ENCODE results near the gene SYT17. TPM values are rescaled to one million over a fixed set of nuclear protein-coding genes. Genes with fewer than 3 reads are reported as not detected.
A peak's percentile ranks its signal among the peaks of the same experiment; 100 is the strongest.

SYT17 gene
- total and polyA plus RNA-seq, 12 donors, result 0.20 to 1.3 (median 0.59) TPM

GRCh38 chr16:19172098-19172780 is 4.2 kb downstream of the SYT17 start:
- Histone ChIP-seq H3K27ac (no peak overlapping the region), H3K9me3 (no peaks in the 10 kb centered on the region), H3K36me3 (peaks cover 0 to 4% (median 0%) of the 10 kb centered on the region in 9 donors), H3K4me3 (no peak overlapping the region), H3K4me1 (peaks cover 0 to 22% (median 15%) of the 10 kb centered on the region in 9 donors), H3K27me3 (peaks cover 0 to 43% (median 24%) of the 10 kb centered on the region in 7 donors)
- intact Hi-C loops (cut with DNase I), result loop anchor here in 2 of 10 donors (10.0 kb wide), 2 partner anchors 57 to 203 kb away; partner anchors contain the start of gene ITPRIPL2 (in 1 of the 2)
- ATAC-seq (no peak), DNase-seq (no peak)
- TF ChIP-seq CTCF (IDR thresholded peaks at IDR 0.05), result no peak
- WGBS, 2 donors, result 80 to 86% methylated on average over 12 of the region's 12 CpGs

- no peak overlapping the region for H3K27ac ChIP-seq
- H3K36me3 ChIP-seq, result peaks cover 0 to 4% (median 0%) of the 10 kb centered on the region in 9 donors
- 72 to 77% methylated on average over 8 of the region's 8 CpGs for WGBS, 2 donors
- no peak overlapping the region for H3K4me3 ChIP-seq
- ATAC-seq (no peak), DNase-seq (no peak)
- TF ChIP-seq CTCF (IDR thresholded peaks at IDR 0.05), result no peak
- intact Hi-C loops (cut with DNase I), result loop anchor here in 2 of 10 donors (10.0 kb wide), 2 partner anchors 58 to 202 kb away; partner anchors contain the start of gene ITPRIPL2 (in 1 of the 2)
- no peaks in the 10 kb centered on the region for H3K9me3 ChIP-seq
- H3K4me1 ChIP-seq, result peaks cover 0 to 14% (median 9%) of the 10 kb centered on the region in 9 donors
- peaks cover 0 to 34% (median 18%) of the 10 kb centered on the region in 7 donors for H3K27me3 ChIP-seq
These were observed 5.0 kb downstream of the SYT17 start for GRCh38 chr16:19173059-19173458.

GRCh38 chr16:19173649-19174383 is 5.8 kb downstream of the SYT17 start:
- Histone ChIP-seq H3K4me3 (no peak overlapping the region), H3K27me3 (peaks cover 0 to 27% (median 10%) of the 10 kb centered on the region in 7 donors), H3K36me3 (peaks cover 0 to 4% (median 0%) of the 10 kb centered on the region in 9 donors), H3K9me3 (no peaks in the 10 kb centered on the region), H3K4me1 (peaks cover 0 to 6% (median 2%) of the 10 kb centered on the region in 9 donors), H3K27ac (peak overlapping the region in 1 of 10 donors; percentile 15)
- WGBS, 2 donors, result 77 to 78% methylated on average over 27 of the region's 27 CpGs
- ATAC-seq, result peak in 4 of 8 donors; percentile 24 to 41 (median 24)
- intact Hi-C loops (cut with DNase I), result loop anchor here in 2 of 10 donors (10.0 kb wide), 2 partner anchors 59 to 201 kb away; partner anchors contain the start of gene ITPRIPL2 (in 1 of the 2)
- no peak for TF ChIP-seq CTCF (IDR thresholded peaks at IDR 0.05)
- DNase-seq, result no peak

- WGBS, 2 donors, result 90 to 93% methylated on average over 3 of the region's 3 CpGs
- no peaks in the 10 kb centered on the region for H3K9me3 ChIP-seq
- H3K27ac ChIP-seq, result no peak overlapping the region
- ATAC-seq, result no peak
- peaks cover 0 to 4% (median 0%) of the 10 kb centered on the region in 9 donors for H3K36me3 ChIP-seq
- TF ChIP-seq CTCF (IDR thresholded peaks at IDR 0.05), result no peak
- intact Hi-C loops (cut with DNase I), result loop anchor here in 2 of 10 donors (10.0 kb wide), 2 partner anchors 60 to 200 kb away; partner anchors contain the start of gene ITPRIPL2 (in 1 of the 2)
- peaks cover 0 to 1% (median 0%) of the 10 kb centered on the region in 9 donors for H3K4me1 ChIP-seq
- H3K27me3 ChIP-seq, result peaks cover 0 to 20% (median 4%) of the 10 kb centered on the region in 7 donors
- no peak overlapping the region for H3K4me3 ChIP-seq
- DNase-seq, result no peak
These were observed 6.4 kb downstream of the SYT17 start for GRCh38 chr16:19174478-19174877.
